HG03469 (cell line): Measurements from ENCODE around the gene TACSTD2.
"Not testable (repeated sequence)": the region's sequence is repeated elsewhere in the genome, so short reads cannot be mapped to it uniquely, and the experiment has no call there.

Experiments
- ATAC-seq: cut with Tn5 transposase; IDR thresholded peaks from one replicate; pipeline ENCODE4 v1.9.1; 2021; ENCODE audit warnings: mild to moderate bottlenecking, moderate library complexity, moderate number of reproducible peaks; ENCODE audit not compliant: unreplicated experiment

Gene TACSTD2

DNA sequence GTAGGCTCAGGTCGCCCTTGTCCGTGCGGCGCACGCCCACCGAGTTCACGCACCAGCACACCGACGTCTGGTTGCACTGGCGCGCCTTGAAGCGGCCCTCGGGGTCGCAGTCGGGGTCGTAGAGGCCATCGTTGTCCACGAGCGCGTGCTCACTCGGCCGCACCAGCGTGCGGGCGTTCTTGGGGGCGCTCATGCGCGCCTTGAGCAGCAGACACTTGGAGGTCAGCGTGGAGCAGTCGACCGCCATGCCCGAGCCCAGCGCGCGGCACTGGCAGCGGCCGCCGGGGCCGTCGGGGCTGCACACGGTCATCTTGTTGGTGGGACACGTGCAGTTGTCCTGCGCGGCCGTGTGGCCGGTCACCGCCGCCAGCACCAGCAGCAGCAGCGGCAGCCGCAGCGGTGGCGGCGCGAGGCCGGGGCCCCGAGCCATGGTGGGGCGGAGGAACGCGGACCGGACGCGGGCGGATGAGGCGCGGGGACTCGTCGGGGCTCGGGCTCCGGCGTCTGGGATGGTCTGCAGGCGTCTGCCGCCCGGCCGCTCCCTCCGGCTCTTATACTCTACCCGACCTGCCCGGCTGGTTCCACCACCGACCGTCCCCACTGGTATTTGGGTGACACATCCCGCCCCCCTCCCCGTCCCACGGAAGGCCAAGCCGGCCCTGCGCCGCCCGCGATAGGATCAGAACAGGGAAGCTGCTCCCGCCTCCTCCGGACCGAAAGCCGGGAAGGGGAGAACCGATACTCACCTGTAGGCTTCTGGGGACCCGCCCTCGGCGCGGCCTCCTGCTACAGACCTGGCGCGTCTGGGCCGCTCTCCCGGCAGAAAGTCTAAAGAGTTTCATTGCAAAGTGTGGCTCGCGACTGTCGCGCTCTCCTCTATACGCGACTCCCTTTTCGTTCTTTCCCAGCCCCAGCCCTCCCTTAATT is at the start of gene TACSTD2:
Gene TACSTD2 (minus strand): TSS at position 526 of the 927 bp plus-strand sequence. CDS start 96 bp downstream, at position 430.
- no peak for ATAC-seq

- no peak for ATAC-seq
These were observed 49.2 kb upstream of the TACSTD2 start for GRCh38 chr1:58626293-58626692.

DNA sequence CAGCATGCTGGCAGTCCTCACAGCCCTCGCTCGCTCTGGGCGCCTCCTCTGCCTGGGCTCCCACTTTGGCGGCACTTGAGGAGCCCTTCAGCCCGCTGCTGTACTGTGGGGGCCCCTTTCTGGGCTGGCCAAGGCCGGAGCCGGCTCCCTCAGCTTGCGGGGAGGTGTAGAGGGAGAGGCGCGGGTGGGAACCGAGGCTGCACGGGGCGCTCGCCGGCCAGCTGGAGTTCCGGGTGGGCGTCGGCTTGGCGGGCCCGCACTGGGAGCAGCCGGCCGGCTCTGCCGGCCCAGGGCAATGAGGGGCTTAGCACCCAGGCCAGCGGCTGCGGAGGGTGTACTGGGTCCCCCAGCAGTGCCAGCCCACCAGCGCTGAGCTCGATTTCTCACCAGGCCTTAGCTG is 46.2 kb upstream of the TACSTD2 start:
- not testable (repeated sequence) for ATAC-seq

- no peak for ATAC-seq
These were observed 45.5 kb upstream of the TACSTD2 start for GRCh38 chr1:58622571-58622970.

DNA sequence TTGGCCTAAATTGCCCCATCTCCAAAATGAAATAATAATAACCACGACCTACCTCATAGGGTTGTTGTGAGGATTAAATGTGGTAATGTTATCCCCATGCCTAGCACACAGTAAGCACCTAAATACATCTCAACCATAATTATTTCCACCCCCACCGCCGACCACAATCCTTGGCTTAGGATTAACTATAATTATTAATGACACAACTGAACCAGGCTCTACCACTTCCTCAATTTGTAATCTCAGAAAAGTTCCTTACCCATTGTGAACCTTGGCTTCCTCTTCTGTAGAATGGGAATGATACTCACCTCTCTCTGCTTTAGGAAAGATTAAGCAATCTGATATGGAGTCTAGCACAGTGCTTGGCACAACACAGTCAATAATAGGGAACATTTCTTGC is 44.3 kb upstream of the TACSTD2 start:
- no peak for ATAC-seq

- no peak for ATAC-seq
These were observed 43.9 kb upstream of the TACSTD2 start for GRCh38 chr1:58620926-58621325.

DNA sequence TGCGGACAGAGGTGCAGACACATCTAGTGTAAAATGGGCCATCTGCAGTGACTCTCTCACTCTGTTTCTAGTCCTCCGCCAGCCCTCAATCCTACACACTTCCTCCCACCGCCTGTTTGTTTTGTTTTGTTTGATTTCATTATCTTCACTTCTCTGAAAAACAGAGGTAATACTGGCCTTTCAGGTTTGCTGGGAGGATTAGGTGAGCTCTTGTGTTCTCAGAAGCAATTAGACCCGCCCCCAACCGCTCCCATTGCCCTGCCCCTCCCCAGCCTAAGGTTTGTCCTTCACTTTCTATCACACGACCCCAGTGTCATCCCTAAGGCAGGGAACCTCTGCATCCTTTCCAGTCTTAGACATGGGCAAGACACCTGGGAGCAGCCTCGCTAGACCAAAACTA is 43.2 kb upstream of the TACSTD2 start:
- no peak for ATAC-seq

DNA sequence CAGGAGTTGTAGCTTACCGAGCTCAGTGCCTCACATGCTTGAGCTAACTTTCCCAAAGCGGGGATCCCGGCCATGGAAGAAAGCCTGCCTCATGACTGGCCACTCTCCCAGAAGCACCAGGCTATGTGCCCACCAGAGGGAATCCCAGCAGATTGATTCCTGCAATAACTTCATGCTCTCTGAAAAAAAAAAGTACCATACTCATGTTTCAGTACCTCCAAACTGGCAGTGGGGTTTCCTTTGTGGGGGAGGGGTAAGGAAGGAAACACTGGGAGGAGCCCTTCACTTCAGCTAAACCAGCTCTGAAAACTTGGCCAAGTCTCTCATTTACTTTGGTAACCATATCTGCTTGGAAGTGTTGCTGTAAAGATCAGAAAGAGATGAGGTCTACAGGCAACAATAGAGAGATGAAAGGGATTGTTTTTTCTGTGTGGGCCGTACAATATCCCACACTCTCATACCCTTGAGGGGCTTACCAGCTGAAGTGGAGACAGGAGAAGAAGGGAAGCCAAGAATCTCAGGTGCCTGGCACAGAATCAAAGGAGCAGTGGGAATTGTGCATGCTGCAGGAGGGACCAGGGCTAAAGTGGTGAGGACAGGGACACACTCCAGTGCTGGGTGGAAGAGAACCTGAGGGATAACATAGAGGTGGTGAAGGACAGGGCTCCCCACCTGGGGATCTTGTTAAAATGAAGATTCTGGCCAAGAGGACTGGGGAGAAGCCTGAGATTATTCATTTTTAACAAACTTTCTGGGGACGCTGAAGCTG is 42.4 kb upstream of the TACSTD2 start:
- ATAC-seq, result no peak

- ATAC-seq, result no peak
These were observed 41.3 kb upstream of the TACSTD2 start for GRCh38 chr1:58618303-58618702.

GRCh38 chr1:58611861-58612385 is 34.9 kb upstream of the TACSTD2 start:
- no peak for ATAC-seq

DNA sequence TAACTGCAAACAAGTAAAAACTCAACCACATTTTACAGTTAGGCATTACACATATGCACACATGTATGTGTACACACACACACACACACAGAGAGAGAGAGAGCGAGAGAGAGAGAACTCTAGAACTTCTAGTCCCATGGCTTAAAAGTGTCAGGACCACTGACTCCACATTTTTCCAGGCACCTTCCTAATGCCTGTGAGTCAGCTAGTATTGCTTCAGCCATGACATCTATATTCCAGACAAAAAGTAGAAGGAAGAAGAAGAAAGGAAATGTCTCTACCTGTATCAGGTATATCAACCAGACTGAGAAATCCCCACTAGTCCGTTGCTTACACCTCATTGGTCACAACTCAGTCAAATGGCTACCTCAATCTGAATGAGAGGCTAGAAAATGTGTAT is 31.9 kb upstream of the TACSTD2 start:
- ATAC-seq, result no peak

DNA sequence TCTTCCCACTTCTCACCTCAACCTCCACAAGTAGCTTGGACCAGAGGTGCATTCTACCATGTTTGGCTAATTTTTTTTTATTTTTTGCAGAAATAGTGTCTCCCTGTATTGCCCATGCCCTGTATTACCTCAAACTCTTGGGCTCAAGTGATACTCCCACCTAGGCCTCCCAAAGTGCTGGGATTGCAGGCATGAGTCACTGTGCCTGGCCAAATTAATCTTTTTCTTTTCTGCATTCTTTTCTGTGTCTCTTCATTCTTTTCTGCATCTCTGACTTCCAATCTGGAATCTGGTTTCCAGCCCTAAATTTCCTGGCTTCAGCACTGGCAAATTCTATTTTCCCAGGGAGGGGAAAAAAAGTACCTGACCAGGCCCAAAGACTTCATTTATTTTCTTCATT is 31.2 kb upstream of the TACSTD2 start:
- no peak for ATAC-seq

- ATAC-seq, result no peak
These were observed 30.3 kb upstream of the TACSTD2 start for GRCh38 chr1:58607391-58607790.

DNA sequence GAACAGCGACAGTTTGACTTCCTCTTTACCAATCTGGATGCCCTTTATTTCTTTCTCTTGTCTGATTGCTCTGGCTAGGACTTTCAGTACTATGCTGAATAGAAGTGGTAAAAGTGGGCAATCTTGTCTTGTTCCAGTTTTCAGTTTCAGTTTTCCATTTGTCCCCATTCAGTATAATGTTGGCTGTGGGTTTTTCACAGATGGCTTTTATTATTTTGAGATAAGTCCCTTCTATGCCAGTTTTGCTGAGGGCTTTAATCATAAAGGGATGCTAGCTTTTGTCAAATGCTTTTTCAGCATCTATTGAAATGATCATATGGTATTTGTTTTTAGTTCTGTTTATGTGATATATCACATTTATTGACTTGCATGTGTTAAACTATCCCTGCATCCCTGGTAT is 24.9 kb upstream of the TACSTD2 start:
- not testable (repeated sequence) for ATAC-seq

GRCh38 chr1:58597996-58598395 is 20.9 kb upstream of the TACSTD2 start:
- no peak for ATAC-seq

GRCh38 chr1:58597076-58597475 is 20.0 kb upstream of the TACSTD2 start:
- no peak for ATAC-seq

- no peak for ATAC-seq
These were observed 19.6 kb upstream of the TACSTD2 start for GRCh38 chr1:58596631-58597052.

GRCh38 chr1:58594546-58594945 is 17.5 kb upstream of the TACSTD2 start:
- ATAC-seq, result no peak

GRCh38 chr1:58592522-58593134 is 15.6 kb upstream of the TACSTD2 start:
- no peak for ATAC-seq

DNA sequence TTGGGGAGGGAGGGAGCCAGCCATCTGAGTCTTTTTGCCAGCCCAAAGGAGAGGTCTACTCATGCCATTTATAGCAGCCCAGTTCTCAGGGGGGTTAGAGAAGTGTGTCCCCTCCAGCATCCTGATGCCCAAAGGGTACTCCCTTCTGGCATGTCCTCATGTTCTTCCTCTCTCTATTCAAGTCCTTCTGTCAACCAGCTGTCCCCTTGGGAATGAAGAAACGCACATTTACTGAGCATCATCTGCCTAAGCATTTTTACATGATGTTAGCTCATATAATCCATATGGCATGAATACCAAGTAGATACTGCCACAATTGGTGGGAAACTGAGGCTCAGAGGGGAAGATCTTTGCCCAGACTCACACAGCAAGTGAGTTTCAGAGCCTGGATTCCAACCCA is 14.8 kb upstream of the TACSTD2 start:
- no peak for ATAC-seq

DNA sequence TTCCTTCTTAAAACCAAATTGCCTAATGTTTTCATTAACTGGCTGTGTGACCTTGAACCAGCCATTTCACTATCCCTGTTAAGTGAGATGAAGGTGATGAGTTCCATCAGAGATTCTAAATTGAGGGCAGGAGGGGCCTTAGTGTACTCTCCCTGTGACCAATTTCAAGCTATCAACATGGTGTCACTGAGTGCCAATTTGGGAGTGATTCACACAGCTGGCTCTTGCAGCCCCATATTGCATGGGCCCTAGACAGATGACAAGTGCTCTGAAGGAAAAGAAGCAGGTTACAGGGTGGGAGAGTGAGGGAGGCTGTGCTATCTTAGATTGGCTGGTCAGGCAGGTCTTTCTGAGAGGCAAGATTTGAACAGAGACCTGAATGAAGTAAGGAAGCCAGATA is 13.0 kb upstream of the TACSTD2 start:
- no peak for ATAC-seq
